ENCODE results near the gene MEDAG. TPM values are rescaled to one million over a fixed set of nuclear protein-coding genes. Genes with fewer than 3 reads are reported as not detected.

Gene MEDAG
- polyA plus RNA-seq, 1 of the 3 experiments (the other 2 are of a cell fraction): not detected

DNA sequence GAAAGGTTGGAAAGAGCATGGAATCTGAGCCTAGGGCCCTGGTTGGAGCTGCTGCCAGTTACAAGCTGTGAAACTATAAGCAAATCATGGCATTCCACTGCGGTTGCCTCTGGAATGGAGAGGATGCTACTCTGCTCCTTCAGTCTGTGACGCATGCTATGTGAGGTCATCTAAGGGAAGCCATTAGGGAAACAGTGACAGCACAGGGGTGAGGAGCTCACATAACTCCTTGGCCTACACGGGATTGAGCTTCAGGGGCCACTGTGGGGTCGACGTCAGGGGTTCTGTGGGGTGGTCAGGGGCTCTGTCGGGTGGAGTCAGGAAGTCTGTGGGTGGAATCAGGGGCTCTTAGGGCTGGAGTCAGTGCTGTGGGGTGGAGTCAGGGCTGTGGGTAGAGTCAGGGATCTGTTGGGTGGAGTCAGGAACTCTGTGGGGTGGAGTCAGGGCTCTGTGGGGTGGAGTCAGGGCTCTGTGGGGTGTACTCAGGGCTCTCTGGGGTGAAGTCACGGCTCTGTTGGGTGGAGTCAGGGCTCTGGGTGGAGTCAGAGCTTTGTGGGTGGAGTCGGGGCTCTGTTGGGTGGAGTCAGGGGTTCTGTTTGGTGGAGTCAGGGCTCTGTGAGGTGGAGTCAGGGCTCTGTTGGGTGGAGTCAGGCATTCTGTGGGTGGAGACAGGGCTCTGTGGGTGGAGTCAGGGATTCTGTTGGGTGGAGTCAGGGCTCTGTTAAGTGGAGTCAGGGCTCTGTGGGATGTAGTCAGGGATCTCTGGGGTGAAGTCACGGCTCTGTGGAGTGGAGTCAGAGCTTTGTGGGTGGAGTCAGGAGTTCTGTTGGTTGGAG is 35.8 kb upstream of the MEDAG start (continued):
- TF ChIP-seq MEF2A (IDR thresholded peaks at IDR 0.05; ENCODE audit: borderline replicate concordance, low read depth) (no peak), RXRA (IDR thresholded peaks at IDR 0.05; ENCODE audit: borderline replicate concordance, low read depth) (0 out of 2 replicates have a peak, but pooled peaks have one; percentile 46), NFIC (IDR thresholded peaks at IDR 0.05; ENCODE audit: borderline replicate concordance) (no peak), RCOR1 (IDR thresholded peaks at IDR 0.05; ENCODE audit: low read length) (no peak)
- TF ChIP-seq, protein P1, sequence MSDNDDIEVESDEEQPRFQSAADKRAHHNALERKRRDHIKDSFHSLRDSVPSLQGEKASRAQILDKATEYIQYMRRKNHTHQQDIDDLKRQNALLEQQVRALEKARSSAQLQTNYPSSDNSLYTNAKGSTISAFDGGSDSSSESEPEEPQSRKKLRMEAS (IDR thresholded peaks at IDR 0.05; ENCODE audit: low read depth): peak; percentile 51; the same call in 1 of the 2 replicates
- TF ChIP-seq, protein P2, sequence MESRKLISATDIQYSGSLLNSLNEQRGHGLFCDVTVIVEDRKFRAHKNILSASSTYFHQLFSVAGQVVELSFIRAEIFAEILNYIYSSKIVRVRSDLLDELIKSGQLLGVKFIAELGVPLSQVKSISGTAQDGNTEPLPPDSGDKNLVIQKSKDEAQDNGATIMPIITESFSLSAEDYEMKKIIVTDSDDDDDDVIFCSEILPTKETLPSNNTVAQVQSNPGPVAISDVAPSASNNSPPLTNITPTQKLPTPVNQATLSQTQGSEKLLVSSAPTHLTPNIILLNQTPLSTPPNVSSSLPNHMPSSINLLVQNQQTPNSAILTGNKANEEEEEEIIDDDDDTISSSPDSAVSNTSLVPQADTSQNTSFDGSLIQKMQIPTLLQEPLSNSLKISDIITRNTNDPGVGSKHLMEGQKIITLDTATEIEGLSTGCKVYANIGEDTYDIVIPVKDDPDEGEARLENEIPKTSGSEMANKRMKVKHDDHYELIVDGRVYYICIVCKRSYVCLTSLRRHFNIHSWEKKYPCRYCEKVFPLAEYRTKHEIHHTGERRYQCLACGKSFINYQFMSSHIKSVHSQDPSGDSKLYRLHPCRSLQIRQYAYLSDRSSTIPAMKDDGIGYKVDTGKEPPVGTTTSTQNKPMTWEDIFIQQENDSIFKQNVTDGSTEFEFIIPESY (IDR thresholded peaks at IDR 0.05; ENCODE audit: borderline replicate concordance, low read depth): no peak
- TF ChIP-seq, protein P3, sequence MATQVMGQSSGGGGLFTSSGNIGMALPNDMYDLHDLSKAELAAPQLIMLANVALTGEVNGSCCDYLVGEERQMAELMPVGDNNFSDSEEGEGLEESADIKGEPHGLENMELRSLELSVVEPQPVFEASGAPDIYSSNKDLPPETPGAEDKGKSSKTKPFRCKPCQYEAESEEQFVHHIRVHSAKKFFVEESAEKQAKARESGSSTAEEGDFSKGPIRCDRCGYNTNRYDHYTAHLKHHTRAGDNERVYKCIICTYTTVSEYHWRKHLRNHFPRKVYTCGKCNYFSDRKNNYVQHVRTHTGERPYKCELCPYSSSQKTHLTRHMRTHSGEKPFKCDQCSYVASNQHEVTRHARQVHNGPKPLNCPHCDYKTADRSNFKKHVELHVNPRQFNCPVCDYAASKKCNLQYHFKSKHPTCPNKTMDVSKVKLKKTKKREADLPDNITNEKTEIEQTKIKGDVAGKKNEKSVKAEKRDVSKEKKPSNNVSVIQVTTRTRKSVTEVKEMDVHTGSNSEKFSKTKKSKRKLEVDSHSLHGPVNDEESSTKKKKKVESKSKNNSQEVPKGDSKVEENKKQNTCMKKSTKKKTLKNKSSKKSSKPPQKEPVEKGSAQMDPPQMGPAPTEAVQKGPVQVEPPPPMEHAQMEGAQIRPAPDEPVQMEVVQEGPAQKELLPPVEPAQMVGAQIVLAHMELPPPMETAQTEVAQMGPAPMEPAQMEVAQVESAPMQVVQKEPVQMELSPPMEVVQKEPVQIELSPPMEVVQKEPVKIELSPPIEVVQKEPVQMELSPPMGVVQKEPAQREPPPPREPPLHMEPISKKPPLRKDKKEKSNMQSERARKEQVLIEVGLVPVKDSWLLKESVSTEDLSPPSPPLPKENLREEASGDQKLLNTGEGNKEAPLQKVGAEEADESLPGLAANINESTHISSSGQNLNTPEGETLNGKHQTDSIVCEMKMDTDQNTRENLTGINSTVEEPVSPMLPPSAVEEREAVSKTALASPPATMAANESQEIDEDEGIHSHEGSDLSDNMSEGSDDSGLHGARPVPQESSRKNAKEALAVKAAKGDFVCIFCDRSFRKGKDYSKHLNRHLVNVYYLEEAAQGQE (IDR thresholded peaks at IDR 0.05; ENCODE audit: low read depth, low read length): no peak

- DNase-seq: no peak
- H4K20me1 ChIP-seq (ENCODE audit: insufficient read depth): no peaks in the 10 kb centered on the region
- H2AFZ ChIP-seq (ENCODE audit: low read depth): no peak overlapping the region; the same call in 1 of the 2 replicates
- 95% methylated on average over 13 of the region's 24 CpGs for WGBS (ENCODE audit: low lambda C conversion rate)
- H3K27me3 ChIP-seq (ENCODE audit: insufficient read depth): no peaks in the 10 kb centered on the region
- no peak overlapping the region for H3K4me3 ChIP-seq (ENCODE audit: low read depth in 2 of 2, low read length in 1 of 2)
- no peaks in the 10 kb centered on the region for H3K9me3 ChIP-seq
- H3K9ac ChIP-seq: peak overlapping the region; percentile 7; the same call in 1 of the 2 replicates
- ChIA-PET CTCF (interaction anchor here (1.5 kb wide), 1 partner anchor 141 kb away, joined by 3 read pairs; no protein-coding TSS in a partner anchor), POLR2A (no interaction called here)
- no peaks in the 10 kb centered on the region for H3K9me2 ChIP-seq
- H3K36me3 ChIP-seq (replicated peaks in 1 of 2; ENCODE audit: control insufficient read depth in 1 of 2, insufficient read depth in 2 of 2, low read length in 1 of 2): no peaks in the 10 kb centered on the region
- peaks cover 38 to 43% of the 10 kb centered on the region in 2 experiments for H3K4me1 ChIP-seq (ENCODE audit: control insufficient read depth in 1 of 2, insufficient read depth in 2 of 2, low read depth in 1 of 2, low read length in 1 of 2)
- H3K4me2 ChIP-seq: 0 out of 2 replicates have a peak overlapping the region, but pooled peaks have one; percentile 9
- H3K79me2 ChIP-seq (ENCODE audit: insufficient read depth): no peaks in the 10 kb centered on the region
- H3F3A ChIP-seq (replicated peaks; ENCODE audit: insufficient read depth): peaks cover 23% of the 10 kb centered on the region
- H3K27ac ChIP-seq (ENCODE audit: low read depth in 2 of 2, low read length in 1 of 2): peak overlapping the region in 1 of 2 experiments; percentile 94; a peak in 2 of 4 replicates
- TF ChIP-seq RXRA (IDR thresholded peaks at IDR 0.05; ENCODE audit: borderline replicate concordance, low read depth): no peak
- TF ChIP-seq ELF1 (IDR thresholded peaks at IDR 0.05): no peak
- TF ChIP-seq IRF3 (IDR thresholded peaks at IDR 0.05; ENCODE audit: low read depth, low read length): no peak
- TF ChIP-seq FOXJ3 (CRISPR knock-in tag; IDR thresholded peaks at IDR 0.05): no peak
- TF ChIP-seq TCF12 (IDR thresholded peaks at IDR 0.05): no peak
- no peak for TF ChIP-seq EP300 (IDR thresholded peaks at IDR 0.05; ENCODE audit: borderline replicate concordance in 1 of 2, low read depth in 1 of 2, low read length in 1 of 2)
- TF ChIP-seq NRF1 (IDR thresholded peaks at IDR 0.05; ENCODE audit: low read depth, low read length): no peak
- TF ChIP-seq, protein P4, sequence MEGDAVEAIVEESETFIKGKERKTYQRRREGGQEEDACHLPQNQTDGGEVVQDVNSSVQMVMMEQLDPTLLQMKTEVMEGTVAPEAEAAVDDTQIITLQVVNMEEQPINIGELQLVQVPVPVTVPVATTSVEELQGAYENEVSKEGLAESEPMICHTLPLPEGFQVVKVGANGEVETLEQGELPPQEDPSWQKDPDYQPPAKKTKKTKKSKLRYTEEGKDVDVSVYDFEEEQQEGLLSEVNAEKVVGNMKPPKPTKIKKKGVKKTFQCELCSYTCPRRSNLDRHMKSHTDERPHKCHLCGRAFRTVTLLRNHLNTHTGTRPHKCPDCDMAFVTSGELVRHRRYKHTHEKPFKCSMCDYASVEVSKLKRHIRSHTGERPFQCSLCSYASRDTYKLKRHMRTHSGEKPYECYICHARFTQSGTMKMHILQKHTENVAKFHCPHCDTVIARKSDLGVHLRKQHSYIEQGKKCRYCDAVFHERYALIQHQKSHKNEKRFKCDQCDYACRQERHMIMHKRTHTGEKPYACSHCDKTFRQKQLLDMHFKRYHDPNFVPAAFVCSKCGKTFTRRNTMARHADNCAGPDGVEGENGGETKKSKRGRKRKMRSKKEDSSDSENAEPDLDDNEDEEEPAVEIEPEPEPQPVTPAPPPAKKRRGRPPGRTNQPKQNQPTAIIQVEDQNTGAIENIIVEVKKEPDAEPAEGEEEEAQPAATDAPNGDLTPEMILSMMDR (IDR thresholded peaks at IDR 0.05): no peak
- no peak for TF ChIP-seq MXI1 (IDR thresholded peaks at IDR 0.05; ENCODE audit: low read depth, low read length)
- no peak for TF ChIP-seq TAF1 (IDR thresholded peaks at IDR 0.05; ENCODE audit: borderline replicate concordance, low read depth, low read length)
- no peak for TF ChIP-seq SMC3 (IDR thresholded peaks at IDR 0.05; ENCODE audit: low read depth, low read length)
- no peak for TF ChIP-seq RCOR1 (IDR thresholded peaks at IDR 0.05; ENCODE audit: low read length)
- no peak for TF ChIP-seq NFIC (IDR thresholded peaks at IDR 0.05; ENCODE audit: borderline replicate concordance)
Observed at GRCh38 chr13:30870916-30871587, 35.0 kb upstream of the MEDAG start.
